Activated CD8-positive, alpha-beta memory T cell treated with anti-CD3 and anti-CD28 coated beads, Interleukin-2, amount 50 U/mL, for 24 hours (primary cell): Measurements from ENCODE around the gene PEG3.

Experiments used
- DNase-seq: peaks from one replicate; pipeline ENCODE4 v3.0.0-alpha.2; 2020; ENCODE audit errors: extremely low read depth

Gene PEG3

GRCh38 chr19:56808717-56809392, 31.7 kb downstream of the PEG3 start:
- DNase-seq = no peak

- DNase-seq = no peak
These were observed 33.9 kb downstream of the PEG3 start for GRCh38 chr19:56806639-56807038.
